ENCODE results near the gene AQP12B. TPM values are rescaled to one million over a fixed set of nuclear protein-coding genes. Genes with fewer than 3 reads are reported as not detected.

The AQP12B gene
- total RNA-seq, 2 experiments from 2014 or later, result not detected

- no peaks in the 10 kb centered on the region for H3K36me3 Mint-ChIP-seq
- intact Hi-C loops (cut with micrococcal nuclease), result no loop called here
- peaks cover 2% of the 10 kb centered on the region for H3K4me1 Mint-ChIP-seq (ENCODE audit: low read depth)
- H3K27me3 Mint-ChIP-seq, result peaks cover 20% of the 10 kb centered on the region
- ChIA-PET POLR2A (no interaction called here), CTCF (no interaction called here)
- no peak overlapping the region for H3K27ac Mint-ChIP-seq
- H3K9me3 Mint-ChIP-seq, result no peaks in the 10 kb centered on the region
- DNase-seq, result no peak
- no peak overlapping the region for H3K4me3 Mint-ChIP-seq
These were observed 37.8 kb downstream of the AQP12B start for GRCh38 chr2:240644859-240645301.

GRCh38 chr2:240644171-240644651 is 38.5 kb downstream of the AQP12B start:
- no peaks in the 10 kb centered on the region for H3K36me3 Mint-ChIP-seq
- DNase-seq, result no peak
- H3K27me3 Mint-ChIP-seq, result peaks cover 16% of the 10 kb centered on the region
- no peaks in the 10 kb centered on the region for H3K9me3 Mint-ChIP-seq
- H3K27ac Mint-ChIP-seq, result no peak overlapping the region
- intact Hi-C loops (cut with micrococcal nuclease), result no loop called here
- peaks cover 2% of the 10 kb centered on the region for H3K4me1 Mint-ChIP-seq (ENCODE audit: low read depth)
- CTCF ChIA-PET, result no interaction called here
- POLR2A ChIA-PET, result no interaction called here
- H3K4me3 Mint-ChIP-seq, result no peak overlapping the region

DNA sequence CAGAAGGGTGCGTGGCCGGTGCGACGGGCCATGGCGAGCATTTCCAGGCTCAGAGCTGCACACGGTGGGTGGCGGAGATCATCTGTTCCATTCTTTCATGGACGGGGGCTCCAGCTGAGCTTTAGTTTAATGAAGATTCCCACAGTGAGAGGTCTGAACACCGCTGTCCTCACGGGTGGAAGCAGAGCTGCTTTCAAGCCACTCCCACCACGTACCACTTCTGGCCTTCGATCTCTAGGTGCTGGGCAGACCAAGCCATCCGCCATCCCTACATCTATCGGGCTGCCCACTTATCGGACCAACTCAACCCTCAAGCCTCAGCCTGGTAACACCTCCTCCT is 38.9 kb downstream of the AQP12B start:
- no peak for DNase-seq
- no peak overlapping the region for H3K27ac Mint-ChIP-seq
- H3K27me3 Mint-ChIP-seq, result peaks cover 12% of the 10 kb centered on the region
- intact Hi-C loops (cut with micrococcal nuclease), result no loop called here
- CTCF ChIA-PET, result no interaction called here
- H3K4me1 Mint-ChIP-seq (ENCODE audit: low read depth), result peaks cover 2% of the 10 kb centered on the region
- POLR2A ChIA-PET, result no interaction called here
- no peaks in the 10 kb centered on the region for H3K36me3 Mint-ChIP-seq
- no peaks in the 10 kb centered on the region for H3K9me3 Mint-ChIP-seq
- no peak overlapping the region for H3K4me3 Mint-ChIP-seq

- CTCF ChIA-PET, result no interaction called here
- DNase-seq, result no peak
- H3K4me3 Mint-ChIP-seq, result no peak overlapping the region
- intact Hi-C loops (cut with micrococcal nuclease), result no loop called here
- H3K36me3 Mint-ChIP-seq, result no peaks in the 10 kb centered on the region
- peaks cover 7% of the 10 kb centered on the region for H3K27me3 Mint-ChIP-seq
- H3K4me1 Mint-ChIP-seq (ENCODE audit: low read depth), result peaks cover 2% of the 10 kb centered on the region
- H3K27ac Mint-ChIP-seq, result no peak overlapping the region
- POLR2A ChIA-PET, result no interaction called here
- H3K9me3 Mint-ChIP-seq, result no peaks in the 10 kb centered on the region
These were observed 39.4 kb downstream of the AQP12B start for GRCh38 chr2:240643093-240643810.

- H3K27me3 Mint-ChIP-seq, result peaks cover 4% of the 10 kb centered on the region
- H3K36me3 Mint-ChIP-seq, result no peaks in the 10 kb centered on the region
- no peaks in the 10 kb centered on the region for H3K9me3 Mint-ChIP-seq
- no peak for DNase-seq
- peaks cover 2% of the 10 kb centered on the region for H3K4me1 Mint-ChIP-seq (ENCODE audit: low read depth)
- ChIA-PET CTCF (no interaction called here), POLR2A (no interaction called here)
- no peak overlapping the region for H3K27ac Mint-ChIP-seq
- intact Hi-C loops (cut with micrococcal nuclease), result no loop called here
- H3K4me3 Mint-ChIP-seq, result no peak overlapping the region
These were observed 39.9 kb downstream of the AQP12B start for GRCh38 chr2:240642806-240643092.

DNA sequence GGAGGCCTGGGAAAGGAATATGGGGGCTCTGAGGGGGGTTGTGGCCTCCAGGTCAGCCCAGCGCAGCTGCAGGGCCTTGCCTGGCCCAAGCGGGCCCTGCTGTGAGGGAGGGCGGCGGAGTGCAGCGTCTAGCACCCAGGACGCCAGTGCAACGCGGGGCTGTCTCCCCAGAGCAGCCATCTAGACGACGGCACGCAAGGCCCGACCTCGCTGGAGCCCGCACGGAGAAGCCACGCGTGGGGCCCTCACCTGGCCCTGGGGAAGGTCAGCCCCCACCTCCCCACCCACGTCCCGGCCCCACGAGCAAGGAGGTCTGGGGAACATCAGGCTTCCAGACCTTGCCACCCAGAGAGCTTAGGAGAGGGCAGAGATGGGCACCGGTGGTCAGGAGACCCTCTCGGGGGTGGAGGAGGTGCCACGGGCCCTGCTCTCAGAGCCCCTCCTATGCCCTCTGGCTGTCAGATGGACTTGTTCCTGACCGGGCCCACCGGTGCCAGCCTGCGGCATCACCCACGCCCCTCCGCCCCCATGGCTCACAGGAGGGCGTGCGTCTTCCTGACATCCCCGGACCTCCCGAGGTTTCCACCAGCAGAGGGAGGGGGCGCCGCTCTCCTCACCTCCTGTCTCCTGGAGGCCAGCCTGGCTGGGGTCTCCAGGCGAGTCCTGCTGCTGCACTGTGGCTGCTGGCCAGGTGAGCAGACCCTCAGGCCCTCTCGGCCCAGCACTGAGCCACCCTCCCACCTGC is 40.5 kb downstream of the AQP12B start:
- intact Hi-C loops (cut with micrococcal nuclease), result no loop called here
- ChIA-PET CTCF (no interaction called here), POLR2A (no interaction called here)
- no peaks in the 10 kb centered on the region for H3K27me3 Mint-ChIP-seq
- no peak overlapping the region for H3K4me3 Mint-ChIP-seq
- H3K27ac Mint-ChIP-seq, result no peak overlapping the region
- no peaks in the 10 kb centered on the region for H3K9me3 Mint-ChIP-seq
- no peaks in the 10 kb centered on the region for H3K36me3 Mint-ChIP-seq
- H3K4me1 Mint-ChIP-seq (ENCODE audit: low read depth), result peaks cover 2% of the 10 kb centered on the region
- no peak for DNase-seq

- no peaks in the 10 kb centered on the region for H3K9me3 Mint-ChIP-seq
- CTCF ChIA-PET, result no interaction called here
- H3K36me3 Mint-ChIP-seq, result no peaks in the 10 kb centered on the region
- H3K27ac Mint-ChIP-seq, result no peak overlapping the region
- DNase-seq, result no peak
- no peak overlapping the region for H3K4me3 Mint-ChIP-seq
- H3K4me1 Mint-ChIP-seq (ENCODE audit: low read depth), result peaks cover under 1% of the 10 kb centered on the region
- intact Hi-C loops (cut with micrococcal nuclease), result no loop called here
- H3K27me3 Mint-ChIP-seq, result no peaks in the 10 kb centered on the region
- POLR2A ChIA-PET, result no interaction called here
These were observed 41.7 kb downstream of the AQP12B start for GRCh38 chr2:240640939-240641338.

DNA sequence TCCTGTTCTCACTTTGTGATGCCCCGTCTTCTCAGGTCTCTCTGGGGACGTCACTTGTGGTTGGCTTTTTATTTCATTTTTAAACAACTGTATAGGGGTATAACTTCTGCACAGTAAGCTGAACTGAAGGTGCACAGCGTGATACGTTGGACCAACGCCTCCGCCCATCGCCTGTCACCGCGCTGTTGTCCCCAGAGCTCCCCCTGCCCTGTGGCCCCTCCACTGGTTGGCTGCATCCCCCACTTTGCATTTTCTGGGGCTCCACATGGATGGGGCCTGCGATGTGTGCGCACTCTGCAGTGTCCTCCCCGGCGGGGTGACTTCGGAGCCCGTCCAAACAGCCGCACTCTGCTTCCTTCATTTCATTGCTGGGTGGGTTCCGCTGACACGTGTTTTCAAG is 43.1 kb downstream of the AQP12B start:
- Mint-ChIP-seq H3K36me3 (no peaks in the 10 kb centered on the region), H3K4me1 (ENCODE audit: low read depth) (no peaks in the 10 kb centered on the region), H3K4me3 (no peak overlapping the region), H3K27me3 (no peaks in the 10 kb centered on the region), H3K27ac (no peak overlapping the region), H3K9me3 (peaks cover 3% of the 10 kb centered on the region)
- ChIA-PET POLR2A (no interaction called here), CTCF (no interaction called here)
- intact Hi-C loops (cut with micrococcal nuclease), result no loop called here
- no peak for DNase-seq

DNA sequence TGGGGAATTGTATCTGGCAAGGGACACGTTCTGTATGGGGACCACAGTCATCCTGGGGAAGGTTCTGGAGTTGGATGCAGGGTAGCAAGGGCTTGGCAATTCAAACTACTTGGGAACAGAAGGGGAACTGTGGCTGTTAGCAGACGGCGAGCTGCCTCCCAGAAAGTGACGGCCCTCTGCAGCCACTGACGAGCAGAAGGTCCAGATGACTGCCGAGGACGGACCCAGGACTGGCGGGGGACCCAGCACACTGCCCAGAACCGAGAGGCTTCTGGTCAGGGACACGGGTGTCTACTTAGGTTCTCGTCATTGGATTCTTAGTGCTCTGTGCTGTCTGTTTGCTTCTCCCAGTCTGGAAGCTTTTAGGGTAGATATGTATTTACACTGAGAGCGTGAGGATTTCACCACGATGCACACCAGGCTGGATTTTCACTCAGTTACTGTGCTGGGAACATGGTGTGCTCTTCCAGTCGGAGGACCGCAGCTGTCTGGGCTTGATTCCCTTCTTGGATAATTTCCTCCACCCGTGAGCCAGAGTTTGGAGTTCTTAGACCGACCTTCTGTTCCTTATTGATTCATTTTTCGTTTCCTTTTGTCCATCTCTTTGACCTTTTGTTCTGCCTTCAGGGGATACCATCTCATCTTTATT is 44.0 kb downstream of the AQP12B start:
- DNase-seq, result no peak
- ChIA-PET CTCF (no interaction called here), POLR2A (no interaction called here)
- intact Hi-C loops (cut with micrococcal nuclease), result no loop called here
- H3K27me3 Mint-ChIP-seq, result no peaks in the 10 kb centered on the region
- no peaks in the 10 kb centered on the region for H3K36me3 Mint-ChIP-seq
- peaks cover 10% of the 10 kb centered on the region for H3K9me3 Mint-ChIP-seq
- H3K4me1 Mint-ChIP-seq (ENCODE audit: low read depth), result no peaks in the 10 kb centered on the region
- no peak overlapping the region for H3K4me3 Mint-ChIP-seq
- H3K27ac Mint-ChIP-seq, result no peak overlapping the region

DNA sequence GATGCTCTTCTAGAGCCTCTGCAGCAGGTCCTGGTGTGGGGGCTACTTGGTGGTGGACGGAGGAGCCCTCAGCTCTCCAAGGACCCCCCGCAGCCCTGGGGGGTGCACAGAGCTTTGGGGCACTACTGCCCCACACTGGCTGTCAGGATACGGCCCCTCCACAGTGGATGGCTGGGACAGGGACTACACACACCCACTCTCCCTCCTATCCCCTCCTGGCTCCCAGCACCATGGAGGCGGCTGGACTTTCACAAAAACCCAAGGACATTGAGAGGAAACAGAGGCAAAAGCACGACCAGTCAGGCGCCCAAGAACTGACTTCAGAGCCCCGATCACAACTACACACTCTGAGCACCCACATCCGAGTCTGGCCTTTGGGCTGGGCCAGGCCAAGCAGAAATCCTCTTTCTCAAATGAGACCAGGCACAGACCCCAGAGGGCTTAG is 44.8 kb downstream of the AQP12B start:
- no peaks in the 10 kb centered on the region for H3K4me1 Mint-ChIP-seq (ENCODE audit: low read depth)
- DNase-seq, result no peak
- CTCF ChIA-PET, result no interaction called here
- H3K4me3 Mint-ChIP-seq, result no peak overlapping the region
- H3K27me3 Mint-ChIP-seq, result no peaks in the 10 kb centered on the region
- H3K9me3 Mint-ChIP-seq, result peaks cover 17% of the 10 kb centered on the region
- intact Hi-C loops (cut with micrococcal nuclease), result no loop called here
- no peak overlapping the region for H3K27ac Mint-ChIP-seq
- H3K36me3 Mint-ChIP-seq, result no peaks in the 10 kb centered on the region
- POLR2A ChIA-PET, result no interaction called here

- ChIA-PET CTCF (no interaction called here), POLR2A (no interaction called here)
- Mint-ChIP-seq H3K9me3 (peaks cover 20% of the 10 kb centered on the region), H3K4me3 (no peak overlapping the region), H3K36me3 (no peaks in the 10 kb centered on the region), H3K27ac (no peak overlapping the region), H3K4me1 (ENCODE audit: low read depth) (no peaks in the 10 kb centered on the region), H3K27me3 (no peaks in the 10 kb centered on the region)
- intact Hi-C loops (cut with micrococcal nuclease), result no loop called here
- no peak for DNase-seq
These were observed 45.4 kb downstream of the AQP12B start for GRCh38 chr2:240637116-240637900.

DNA sequence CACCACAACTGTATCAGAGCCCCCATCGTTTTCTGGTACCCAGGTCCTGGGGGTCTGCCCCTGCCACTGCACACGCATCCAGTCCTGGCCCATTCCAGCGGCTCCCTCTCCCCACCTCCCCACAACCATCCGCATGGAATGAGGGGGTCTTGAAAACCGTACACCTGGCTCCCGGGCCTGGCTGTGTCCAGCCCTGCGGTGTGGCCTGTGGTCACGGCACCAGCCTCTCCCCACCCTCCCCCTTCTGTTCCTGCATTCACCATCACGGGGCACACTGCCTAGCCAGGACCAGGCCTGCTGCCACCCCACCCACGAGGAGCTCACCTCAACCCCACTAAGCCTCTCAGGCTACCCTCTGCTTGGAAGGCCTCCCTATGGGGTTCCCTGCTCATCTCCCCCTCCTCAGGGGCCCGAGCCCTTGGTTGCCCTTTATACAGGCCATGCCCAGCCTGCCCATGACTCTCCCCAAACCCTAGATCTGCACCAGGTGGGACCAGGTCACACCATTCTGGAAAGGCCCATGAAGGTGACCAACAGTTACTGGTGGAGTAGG is 46.0 kb downstream of the AQP12B start:
- intact Hi-C loops (cut with micrococcal nuclease), result no loop called here
- no peak for DNase-seq
- Mint-ChIP-seq H3K27ac (no peak overlapping the region), H3K9me3 (peaks cover 20% of the 10 kb centered on the region), H3K36me3 (no peaks in the 10 kb centered on the region), H3K4me3 (no peak overlapping the region), H3K27me3 (no peaks in the 10 kb centered on the region), H3K4me1 (ENCODE audit: low read depth) (no peaks in the 10 kb centered on the region)
- CTCF ChIA-PET, result no interaction called here
- POLR2A ChIA-PET, result no interaction called here
